Erythroblast (primary cell): ENCODE data around the gene PTH1R.

Experiments
- GATA1 ChIP-seq: IDR thresholded peaks from 2 replicates; pipeline ENCODE4 v1.6.1; 2011; ENCODE audit warnings: low read depth, mild to moderate bottlenecking, control low read depth, low read length, moderate library complexity
- POLR2A ChIP-seq: IDR thresholded peaks from 2 replicates; pipeline ENCODE4 v1.6.1; 2011; ENCODE audit warnings: mild to moderate bottlenecking, low read length

DNA sequence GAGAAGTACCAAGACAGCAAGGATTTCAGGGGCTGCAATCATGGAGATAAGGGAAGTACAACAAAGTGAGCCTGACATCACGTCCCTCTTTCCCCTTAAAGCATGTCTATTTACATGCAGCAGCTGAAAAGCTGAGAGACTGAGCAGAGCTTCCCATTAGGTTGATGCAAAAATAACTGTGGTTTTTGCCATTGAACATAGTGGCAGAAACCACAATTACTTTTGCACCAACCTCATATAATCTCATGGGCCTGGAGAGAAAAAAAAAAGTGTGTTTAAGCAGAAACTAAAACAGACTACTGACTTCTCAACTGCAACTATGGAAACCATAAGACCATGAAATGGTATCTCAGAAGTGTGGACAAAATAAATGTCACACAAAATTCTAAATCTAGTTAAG lies 50.8 kb downstream of the PTH1R start:
- TF ChIP-seq POLR2A (no peak), GATA1 (no peak)
